GM21528 (cell line): ENCODE data around the gene GOLGA6L2.

Experiments used
- ATAC-seq: cut with Tn5 transposase; IDR thresholded peaks from one replicate; pipeline ENCODE4 v1.9.1; 2021; ENCODE audit warnings: mild to moderate bottlenecking, moderate library complexity; ENCODE audit not compliant: unreplicated experiment, low FRiP score

Gene GOLGA6L2, protein sequence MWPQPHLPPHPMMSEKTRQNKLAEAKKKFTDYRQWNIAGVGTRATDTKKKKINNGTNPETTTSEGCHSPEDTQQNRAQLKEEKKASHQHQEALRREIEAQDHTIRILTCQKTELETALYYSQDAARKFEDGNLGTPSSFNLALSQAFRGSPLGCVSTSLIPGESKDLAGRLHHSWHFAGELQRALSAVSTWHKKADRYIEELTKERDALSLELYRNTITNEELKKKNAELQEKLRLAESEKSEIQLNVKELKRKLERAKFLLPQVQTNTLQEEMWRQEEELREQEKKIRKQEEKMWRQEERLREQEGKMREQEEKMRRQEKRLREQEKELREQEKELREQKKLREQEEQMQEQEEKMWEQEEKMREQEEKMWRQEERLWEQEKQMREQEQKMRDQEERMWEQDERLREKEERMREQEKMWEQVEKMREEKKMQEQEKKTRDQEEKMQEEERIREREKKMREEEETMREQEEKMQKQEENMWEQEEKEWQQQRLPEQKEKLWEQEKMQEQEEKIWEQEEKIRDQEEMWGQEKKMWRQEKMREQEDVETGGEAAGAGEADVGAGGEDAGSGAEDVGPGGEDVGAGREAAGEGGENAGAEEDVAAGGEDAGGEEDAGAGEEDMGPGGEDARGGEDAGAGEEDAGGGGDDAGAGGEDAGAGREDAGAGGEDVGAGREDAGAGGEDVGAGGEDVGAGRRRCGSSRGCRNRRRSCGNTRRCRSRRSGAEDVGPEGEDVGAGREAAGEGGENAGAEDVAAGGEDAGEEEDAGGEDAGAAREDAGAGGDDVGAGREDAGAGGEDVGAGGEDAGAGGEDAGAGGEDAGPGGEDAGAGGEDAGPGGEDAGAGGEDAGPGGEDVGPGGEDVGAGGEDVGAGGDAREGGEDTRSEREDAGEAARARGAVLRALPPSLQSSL

GRCh38 chr15:23447107-23447500 is at the start of gene GOLGA6L2:
TSS of gene GOLGA6L2 (minus strand) at chr15:23447243. CDS start at chr15:23447181, 62 bp downstream.
- no peak for ATAC-seq

GRCh38 chr15:23484870-23485269 is 37.8 kb upstream of the GOLGA6L2 start:
- no peak for ATAC-seq

DNA sequence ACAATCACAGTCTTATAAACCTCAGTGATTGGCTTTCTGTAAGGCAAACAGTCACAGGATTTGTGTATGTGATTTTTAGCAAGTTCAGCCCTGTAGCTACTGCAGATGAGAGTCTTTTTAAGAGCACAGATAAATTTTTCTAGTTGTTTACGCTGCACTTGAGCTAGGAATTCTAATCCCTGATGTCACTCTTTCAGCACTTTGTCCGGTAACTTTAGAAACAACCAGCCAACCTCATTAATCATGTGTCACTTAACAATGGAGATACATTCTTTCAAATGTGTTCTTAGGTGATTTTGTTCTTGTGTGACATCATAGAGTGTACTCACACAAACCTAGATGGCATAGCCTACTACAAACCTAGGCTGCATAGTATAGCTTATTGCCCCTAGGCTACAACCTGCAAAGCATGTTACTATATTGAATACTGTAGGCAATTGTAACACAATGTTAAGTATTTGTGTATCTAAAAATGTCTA is 36.8 kb upstream of the GOLGA6L2 start:
- no peak for ATAC-seq

DNA sequence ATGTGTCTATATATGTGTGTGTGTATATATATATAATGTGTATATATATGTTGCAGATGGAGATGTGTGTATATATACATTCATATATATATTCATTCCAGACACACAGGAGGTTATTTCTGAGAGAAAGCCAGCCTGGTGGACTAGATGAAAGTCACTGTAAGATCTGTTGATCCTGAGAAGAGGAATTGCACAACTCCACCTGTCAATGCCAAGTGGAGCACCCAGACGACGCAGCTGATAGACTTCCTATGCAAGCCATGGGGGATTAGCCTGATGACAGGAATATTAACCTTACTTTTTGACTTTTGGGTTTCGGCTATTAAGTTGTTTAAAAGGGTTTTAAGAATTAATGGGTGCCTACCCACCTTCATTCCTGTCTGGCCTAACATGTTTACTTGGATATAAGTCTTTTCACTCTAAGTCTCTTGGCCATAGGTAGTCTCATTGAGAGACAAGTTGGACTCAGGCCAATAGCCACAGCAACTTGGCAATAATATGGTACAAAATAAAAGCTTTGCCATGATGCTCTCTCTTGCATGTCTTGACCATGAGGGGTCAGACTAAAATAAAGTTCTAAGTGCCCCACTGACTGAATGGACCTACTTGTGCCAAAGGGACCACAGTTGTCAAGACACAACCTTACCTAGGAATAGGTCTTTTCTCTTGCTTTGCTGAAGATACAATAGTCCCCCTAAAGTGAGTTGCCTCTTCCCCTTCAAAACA is 35.9 kb upstream of the GOLGA6L2 start:
- ATAC-seq = no peak

DNA sequence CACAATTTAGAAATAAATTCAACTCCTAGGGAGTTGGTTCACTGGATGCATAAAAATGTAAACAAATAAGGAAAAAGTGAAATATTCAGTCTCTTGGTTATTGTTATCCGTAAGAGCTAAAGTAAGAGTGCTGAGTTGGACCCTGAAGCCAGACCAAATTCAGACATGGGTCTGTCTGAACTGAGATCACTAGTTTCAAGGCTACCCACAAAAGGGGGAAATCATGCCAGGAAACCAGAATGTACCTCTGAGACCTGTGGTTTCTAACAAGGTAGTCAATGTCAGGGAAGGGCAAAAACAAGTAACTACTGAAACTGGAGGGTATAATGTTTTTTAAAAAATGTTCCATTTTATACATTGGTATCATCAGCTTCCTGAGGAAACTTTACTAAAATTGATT is 35.2 kb upstream of the GOLGA6L2 start:
- no peak for ATAC-seq

DNA sequence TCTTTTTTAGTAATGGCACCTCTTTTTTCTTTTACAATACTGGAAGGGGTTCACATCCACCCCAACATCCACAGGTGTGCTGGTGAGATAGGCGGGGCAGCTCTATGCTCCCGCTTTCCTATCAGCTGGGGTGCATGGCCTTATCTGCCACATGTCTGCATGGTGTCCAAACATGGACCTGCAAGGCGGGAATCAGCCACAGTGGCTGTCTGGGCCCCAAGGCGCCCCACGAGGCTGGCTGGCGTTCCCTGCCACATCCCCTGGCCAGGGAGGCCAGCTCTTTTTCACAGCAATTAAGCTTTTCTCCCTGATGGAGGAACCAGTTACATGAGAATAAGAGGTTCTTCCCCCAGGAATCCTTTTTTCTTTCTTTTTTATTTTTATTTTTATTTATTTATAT is 30.9 kb upstream of the GOLGA6L2 start:
- no peak for ATAC-seq

DNA sequence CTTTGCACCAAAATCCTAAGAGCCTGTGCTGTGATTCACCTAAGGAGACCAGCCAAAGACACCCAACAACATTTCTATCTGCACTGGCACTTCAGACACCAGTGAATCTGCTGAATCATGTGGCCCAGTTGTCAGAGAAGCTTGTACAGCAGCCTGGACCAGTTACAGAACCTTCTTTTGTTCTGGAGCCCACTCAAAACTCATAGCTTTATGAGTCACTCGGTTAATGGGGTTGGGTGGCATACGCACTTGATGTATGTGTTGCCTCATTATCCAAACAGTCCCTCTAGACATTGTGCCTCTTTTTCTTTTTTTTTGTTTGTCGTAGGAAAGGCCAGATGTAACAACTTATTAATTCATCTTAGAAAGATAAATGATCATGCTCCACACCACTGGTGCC is 25.6 kb upstream of the GOLGA6L2 start:
- ATAC-seq = no peak

DNA sequence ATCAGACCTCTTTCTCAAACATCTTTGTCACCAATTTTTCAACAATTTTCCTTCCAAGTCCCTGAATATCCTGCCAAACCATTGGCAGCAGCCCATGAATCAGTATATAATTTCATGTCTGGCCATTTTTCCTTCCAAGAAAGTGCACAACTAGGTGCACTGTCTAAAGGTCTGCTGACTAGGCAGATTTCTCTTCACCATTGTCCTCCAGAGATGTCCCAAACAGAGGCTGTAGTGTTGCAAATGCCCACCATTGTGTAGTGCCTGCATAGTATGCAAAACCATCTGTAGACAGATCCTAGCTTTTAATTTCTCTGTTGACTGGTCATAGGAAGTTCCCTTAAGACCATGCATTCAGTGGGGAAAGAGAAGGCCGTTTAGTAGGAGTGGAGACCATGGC is 25.0 kb upstream of the GOLGA6L2 start:
- ATAC-seq = no peak

- ATAC-seq = no peak
Measured at GRCh38 chr15:23467110-23467600, 20.1 kb upstream of the GOLGA6L2 start.

- no peak for ATAC-seq
Measured at GRCh38 chr15:23457890-23458289, 10.8 kb upstream of the GOLGA6L2 start.

GRCh38 chr15:23446215-23447106 is 582 bp downstream of the GOLGA6L2 start:
- no peak for ATAC-seq

DNA sequence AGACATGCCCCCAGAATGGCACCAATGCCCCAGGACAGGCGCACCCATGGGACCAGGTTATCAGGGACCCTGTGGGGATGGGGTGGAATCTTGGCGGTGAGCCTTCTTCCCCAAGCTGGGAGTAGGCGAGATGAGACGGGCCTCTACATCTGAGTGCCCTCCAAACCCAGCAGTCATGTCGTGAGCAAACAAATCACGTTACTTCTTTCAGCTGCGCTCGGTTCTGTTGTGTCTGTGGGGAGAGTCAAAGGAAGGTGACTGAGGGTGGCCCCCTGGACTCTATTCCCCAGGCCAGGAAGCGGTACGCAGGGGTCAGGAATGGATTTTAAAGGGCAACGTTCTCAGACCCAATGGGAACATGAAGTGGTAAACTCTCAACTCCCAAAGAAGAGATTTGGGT is 2.8 kb downstream of the GOLGA6L2 start:
- no peak for ATAC-seq

GRCh38 chr15:23441204-23441603 is 5.8 kb downstream of the GOLGA6L2 start:
- no peak for ATAC-seq

DNA sequence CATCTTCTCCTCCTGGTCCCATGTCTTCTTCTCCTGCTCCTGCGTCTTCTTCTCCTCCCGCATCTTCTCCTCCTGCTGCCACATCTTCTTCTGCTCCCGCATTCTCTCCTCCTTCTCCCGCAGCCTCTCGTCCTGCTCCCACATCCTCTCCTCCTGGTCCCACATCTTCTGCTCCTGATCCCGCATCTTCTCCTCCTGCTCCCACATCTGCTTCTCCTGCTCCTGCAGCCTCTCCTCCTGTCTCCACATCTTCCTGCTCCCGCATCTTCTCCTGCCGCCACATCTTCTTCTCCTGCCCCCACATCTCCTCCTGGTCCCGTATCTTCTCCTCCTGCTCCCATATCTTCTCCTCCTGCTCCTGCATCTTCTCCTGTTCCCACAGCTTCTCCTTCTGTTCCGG is 6.4 kb downstream of the GOLGA6L2 start:
- ATAC-seq = no peak

DNA sequence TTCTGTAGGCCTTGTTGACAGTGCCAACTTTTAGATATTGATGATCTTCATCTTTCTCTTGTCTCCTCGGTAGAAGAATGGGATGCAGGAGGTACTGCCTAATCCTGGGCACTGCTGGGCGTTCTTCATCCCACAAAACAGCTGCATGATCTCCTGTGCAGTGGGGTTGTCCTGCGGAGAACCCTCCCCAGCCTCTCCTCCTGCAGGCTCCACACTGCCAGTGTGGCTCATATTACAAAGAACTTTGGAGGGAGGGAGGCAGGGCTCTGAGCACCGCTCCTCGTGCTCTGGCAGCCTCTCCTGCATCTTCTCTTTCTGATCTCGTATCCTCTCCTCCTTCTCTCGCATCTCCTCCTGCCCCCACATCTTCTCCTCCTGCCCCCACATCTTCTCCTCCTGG is 7.5 kb downstream of the GOLGA6L2 start:
- no peak for ATAC-seq

DNA sequence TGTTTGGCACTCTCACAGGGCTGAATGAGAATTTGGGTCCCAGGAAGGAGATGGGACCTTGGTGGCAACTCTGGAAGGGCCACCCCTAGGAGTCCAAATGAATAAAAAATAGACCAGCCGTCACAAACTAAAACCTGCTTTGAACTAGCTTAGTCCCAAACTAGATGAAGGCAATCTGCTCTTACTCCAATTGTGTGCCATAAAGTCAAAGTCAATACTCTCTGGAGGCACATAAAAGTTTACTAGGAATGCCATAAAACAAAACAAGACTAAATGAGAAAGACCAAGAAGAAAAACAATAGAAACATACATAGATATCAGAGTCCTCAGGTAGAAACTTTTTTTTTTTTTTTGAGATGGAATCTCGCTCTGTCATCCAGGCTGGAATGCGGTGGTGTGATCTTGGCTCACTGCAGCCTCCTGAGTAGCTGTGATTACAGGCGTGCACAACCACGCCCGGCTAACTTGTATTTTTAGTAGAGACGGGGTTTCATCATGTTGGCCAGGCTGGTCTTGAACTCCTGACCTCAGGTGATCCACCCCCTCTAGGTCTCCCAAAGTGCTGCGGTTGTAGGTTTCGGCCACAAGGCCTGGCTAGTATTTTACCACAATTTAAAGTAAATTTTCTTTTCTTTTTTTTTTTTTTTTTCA is 8.1 kb downstream of the GOLGA6L2 start:
- ATAC-seq = no peak

GRCh38 chr15:23437673-23438072 is 9.4 kb downstream of the GOLGA6L2 start:
- ATAC-seq = no peak

DNA sequence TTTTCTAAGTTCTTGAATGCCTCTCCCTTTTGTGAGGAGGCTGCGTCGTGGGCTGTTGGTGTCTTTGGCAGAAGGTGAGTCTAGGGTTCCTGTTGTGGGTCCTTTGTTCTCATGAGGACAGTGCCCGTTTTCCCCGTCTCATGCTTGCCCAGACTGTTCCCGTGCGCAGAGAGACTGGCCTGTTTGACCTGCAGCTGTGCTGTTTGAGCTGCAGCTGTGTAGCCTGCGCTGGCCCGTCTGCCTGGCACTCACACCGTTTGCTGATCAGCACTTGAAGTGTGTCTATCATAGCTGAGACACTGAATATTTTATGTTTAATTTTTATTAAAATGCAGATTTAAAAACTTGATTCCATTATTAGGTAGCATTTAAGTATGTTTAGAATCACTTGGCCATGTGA is 9.9 kb downstream of the GOLGA6L2 start:
- no peak for ATAC-seq

DNA sequence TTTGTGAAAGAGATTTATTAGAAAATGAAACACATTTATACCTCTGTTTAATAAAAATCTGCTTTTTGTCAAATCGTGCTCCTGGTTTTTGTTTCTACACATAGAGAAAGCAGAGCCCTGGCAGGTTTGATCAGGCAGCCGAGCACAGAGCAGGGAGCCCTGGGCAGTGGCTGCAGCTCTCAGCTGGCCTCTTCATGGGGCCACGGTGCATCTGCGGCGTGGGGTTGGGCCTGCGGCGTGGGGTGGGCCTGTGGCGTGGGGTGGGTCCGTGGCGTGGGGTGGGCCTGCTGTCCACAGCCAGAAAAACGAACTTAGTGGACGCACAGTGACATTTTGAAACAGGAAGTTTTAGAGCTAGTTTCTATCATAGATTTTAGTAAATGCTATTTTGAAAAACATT is 10.6 kb downstream of the GOLGA6L2 start:
- no peak for ATAC-seq
